ENCODE results near the gene MS4A15. TPM values are rescaled to one million over a fixed set of nuclear protein-coding genes. Genes with fewer than 3 reads are reported as not detected.

The MS4A15 gene
- total and polyA plus RNA-seq, 4 experiments from 2014 or later, result not detected

DNA sequence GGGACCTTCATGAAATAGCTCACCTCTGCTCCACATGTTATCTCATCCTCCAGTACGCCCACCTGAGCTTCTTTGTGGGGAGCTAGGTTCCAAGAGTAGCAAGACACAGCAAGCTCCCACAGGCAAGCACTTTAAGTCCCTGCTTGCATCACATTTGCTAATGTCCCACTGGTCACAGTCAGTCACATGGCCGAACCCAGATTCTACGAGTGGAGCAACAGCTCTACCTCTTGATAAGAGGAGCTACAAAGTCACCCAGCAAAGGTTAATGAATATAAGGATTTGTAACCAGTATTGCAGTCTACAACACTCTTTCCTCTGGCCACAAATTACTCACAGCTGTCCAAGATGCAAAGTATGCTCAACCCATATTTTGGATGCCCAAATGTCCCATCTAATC lies 15.2 kb upstream of the MS4A15 start:
- no peak for DNase-seq
- CTCF ChIA-PET (ENCODE audit: partially characterized antibody), result interaction anchor here (1.2 kb wide), 1 partner anchor 23 kb away, joined by 3 read pairs; no protein-coding TSS in a partner anchor
- Mint-ChIP-seq H3K4me1 (no peaks in the 10 kb centered on the region), H3K27ac (no peak overlapping the region), H3K4me3 (no peak overlapping the region), H3K9me3 (peaks cover 0 to 3% (median under 1%) of the 10 kb centered on the region in 8 donors), H3K36me3 (no peaks in the 10 kb centered on the region), H3K27me3 (peaks cover 8 to 34% of the 10 kb centered on the region in 2 donors)
- no peak overlapping the region for H3K4me3 ChIP-seq (ENCODE audit: low read length in 2 of 2)
- no peaks in the 10 kb centered on the region for H3K36me3 ChIP-seq (ENCODE audit: insufficient read depth, low read length)
- H3K27me3 ChIP-seq (ENCODE audit: insufficient read depth, low read length), result no peaks in the 10 kb centered on the region
- no peaks in the 10 kb centered on the region for H3K9me3 ChIP-seq (ENCODE audit: control insufficient read depth in 1 of 2, low read length in 2 of 2)
- no peaks in the 10 kb centered on the region for H3K4me1 ChIP-seq (ENCODE audit: insufficient read depth, low read length)
- POLR2A ChIA-PET (ENCODE audit: partially characterized antibody), result no interaction called here
- H3K27ac ChIP-seq (ENCODE audit: low read depth, low read length), result no peak overlapping the region
- intact Hi-C loops (cut with micrococcal nuclease), result no loop called here

GRCh38 chr11:60743058-60743457 lies 13.6 kb upstream of the MS4A15 start:
- Histone ChIP-seq H3K27me3 (ENCODE audit: insufficient read depth, low read length) (no peaks in the 10 kb centered on the region), H3K9me3 (ENCODE audit: control insufficient read depth in 1 of 2, low read length in 2 of 2) (no peaks in the 10 kb centered on the region), H3K27ac (ENCODE audit: low read depth, low read length) (no peak overlapping the region), H3K4me1 (ENCODE audit: insufficient read depth, low read length) (no peaks in the 10 kb centered on the region), H3K36me3 (ENCODE audit: insufficient read depth, low read length) (no peaks in the 10 kb centered on the region), H3K4me3 (ENCODE audit: low read length in 2 of 2) (no peak overlapping the region)
- Mint-ChIP-seq H3K4me3 (no peak overlapping the region), H3K9me3 (peaks cover 0 to 4% (median 0%) of the 10 kb centered on the region in 8 donors), H3K36me3 (no peaks in the 10 kb centered on the region), H3K27me3 (peaks cover 0 to 31% of the 10 kb centered on the region in 2 donors), H3K4me1 (no peaks in the 10 kb centered on the region), H3K27ac (no peak overlapping the region)
- ChIA-PET POLR2A (ENCODE audit: partially characterized antibody) (no interaction called here), CTCF (ENCODE audit: partially characterized antibody) (no interaction called here)
- DNase-seq, result no peak
- intact Hi-C loops (cut with micrococcal nuclease), result no loop called here

DNA sequence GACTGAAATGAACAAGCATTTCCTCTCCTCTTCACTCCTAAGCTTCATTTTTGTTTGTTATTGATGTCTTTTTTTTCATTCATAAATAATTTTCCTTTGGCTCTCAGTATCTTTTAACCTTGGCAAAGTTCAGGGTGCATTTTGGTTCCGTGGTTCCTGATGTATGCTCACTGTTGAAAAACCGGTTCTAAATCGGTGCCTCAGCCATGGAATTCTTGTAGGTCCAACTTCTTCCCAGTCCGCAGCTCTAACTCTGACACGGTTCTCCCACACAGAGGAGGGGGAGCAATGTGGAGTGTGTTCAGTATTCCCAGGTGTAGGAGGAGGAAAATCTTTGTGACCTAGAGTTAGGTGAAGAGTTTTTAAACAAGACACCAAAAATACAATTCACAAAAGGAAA lies 12.6 kb upstream of the MS4A15 start:
- no peaks in the 10 kb centered on the region for H3K27me3 ChIP-seq (ENCODE audit: insufficient read depth, low read length)
- no peak overlapping the region for H3K4me3 ChIP-seq (ENCODE audit: low read length in 2 of 2)
- POLR2A ChIA-PET (ENCODE audit: partially characterized antibody), result no interaction called here
- H3K9me3 Mint-ChIP-seq, result peaks cover 0 to 4% (median 0%) of the 10 kb centered on the region in 8 donors
- peaks cover 0 to 26% of the 10 kb centered on the region in 2 donors for H3K27me3 Mint-ChIP-seq
- H3K36me3 ChIP-seq (ENCODE audit: insufficient read depth, low read length), result no peaks in the 10 kb centered on the region
- CTCF ChIA-PET (ENCODE audit: partially characterized antibody), result no interaction called here
- H3K27ac ChIP-seq (ENCODE audit: low read depth, low read length), result no peak overlapping the region
- H3K4me3 Mint-ChIP-seq, result no peak overlapping the region
- intact Hi-C loops (cut with micrococcal nuclease), result no loop called here
- H3K4me1 ChIP-seq (ENCODE audit: insufficient read depth, low read length), result no peaks in the 10 kb centered on the region
- H3K9me3 ChIP-seq (ENCODE audit: control insufficient read depth in 1 of 2, low read length in 2 of 2), result no peaks in the 10 kb centered on the region
- no peak for DNase-seq
- no peaks in the 10 kb centered on the region for H3K4me1 Mint-ChIP-seq
- H3K27ac Mint-ChIP-seq, result no peak overlapping the region
- no peaks in the 10 kb centered on the region for H3K36me3 Mint-ChIP-seq

DNA sequence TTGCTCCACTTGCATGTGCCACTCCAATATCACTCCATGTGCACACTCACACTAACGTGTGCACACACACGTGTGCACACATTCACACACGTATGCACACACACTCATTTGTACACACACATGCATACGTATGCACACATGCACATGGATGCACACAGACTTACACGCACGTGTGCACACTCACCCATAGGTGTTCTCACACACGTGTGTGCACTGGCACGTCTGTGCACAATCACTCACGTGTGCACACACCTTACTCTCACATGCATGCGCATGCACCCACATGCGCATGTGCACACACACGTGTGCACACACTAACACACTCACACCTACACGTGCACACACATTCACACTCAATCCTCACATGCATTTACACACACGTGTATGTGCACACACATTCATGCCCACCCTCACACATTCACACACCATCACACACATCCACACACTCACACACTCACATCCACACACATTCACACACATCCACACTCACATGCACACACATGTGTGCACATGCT lies 9.3 kb upstream of the MS4A15 start:
- CTCF ChIA-PET (ENCODE audit: partially characterized antibody), result no interaction called here
- no peak overlapping the region for H3K4me3 ChIP-seq (ENCODE audit: low read length in 2 of 2)
- Mint-ChIP-seq H3K4me3 (no peak overlapping the region), H3K9me3 (peaks cover 0 to 4% (median 0%) of the 10 kb centered on the region in 8 donors), H3K27ac (peak overlapping the region in 1 of 7 donors; percentile 67), H3K36me3 (no peaks in the 10 kb centered on the region), H3K4me1 (no peaks in the 10 kb centered on the region), H3K27me3 (peaks cover 12 to 22% of the 10 kb centered on the region in 2 donors)
- H3K36me3 ChIP-seq (ENCODE audit: insufficient read depth, low read length), result no peaks in the 10 kb centered on the region
- POLR2A ChIA-PET (ENCODE audit: partially characterized antibody), result no interaction called here
- no peaks in the 10 kb centered on the region for H3K27me3 ChIP-seq (ENCODE audit: insufficient read depth, low read length)
- DNase-seq, result no peak
- intact Hi-C loops (cut with micrococcal nuclease), result no loop called here
- H3K27ac ChIP-seq (ENCODE audit: low read depth, low read length), result no peak overlapping the region
- no peaks in the 10 kb centered on the region for H3K4me1 ChIP-seq (ENCODE audit: insufficient read depth, low read length)
- no peaks in the 10 kb centered on the region for H3K9me3 ChIP-seq (ENCODE audit: control insufficient read depth in 1 of 2, low read length in 2 of 2)

DNA sequence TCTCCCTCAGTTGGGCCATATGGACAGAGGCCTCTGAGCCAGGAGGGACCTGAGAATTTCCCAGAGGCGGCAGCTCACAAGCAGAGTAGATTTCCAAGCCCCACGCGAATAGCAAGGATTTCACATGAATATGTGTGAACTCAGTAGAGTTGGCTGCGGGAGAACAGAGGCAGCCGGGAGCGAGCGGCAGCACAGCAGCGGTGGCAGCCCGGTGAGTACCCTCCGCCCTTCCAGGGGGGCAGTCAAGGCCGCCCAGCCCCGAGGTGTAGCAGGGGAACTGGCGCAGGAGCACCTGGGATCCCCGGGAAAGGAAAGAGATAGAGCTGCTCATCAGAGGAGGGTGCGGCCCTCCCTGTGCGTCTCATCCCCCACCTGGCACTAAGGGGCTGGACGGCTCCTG lies 8.4 kb upstream of the MS4A15 start:
- Histone ChIP-seq H3K27ac (ENCODE audit: low read depth, low read length) (no peak overlapping the region), H3K9me3 (ENCODE audit: control insufficient read depth in 1 of 2, low read length in 2 of 2) (no peaks in the 10 kb centered on the region), H3K36me3 (ENCODE audit: insufficient read depth, low read length) (no peaks in the 10 kb centered on the region), H3K27me3 (ENCODE audit: insufficient read depth, low read length) (no peaks in the 10 kb centered on the region), H3K4me3 (ENCODE audit: low read length in 2 of 2) (no peak overlapping the region), H3K4me1 (ENCODE audit: insufficient read depth, low read length) (no peaks in the 10 kb centered on the region)
- ChIA-PET POLR2A (ENCODE audit: partially characterized antibody) (no interaction called here), CTCF (ENCODE audit: partially characterized antibody) (no interaction called here)
- H3K9me3 Mint-ChIP-seq, result peaks cover 0 to 4% (median 0%) of the 10 kb centered on the region in 8 donors
- intact Hi-C loops (cut with micrococcal nuclease), result no loop called here
- no peak for DNase-seq
- no peak overlapping the region for H3K27ac Mint-ChIP-seq
- H3K27me3 Mint-ChIP-seq, result peaks cover 14 to 24% of the 10 kb centered on the region in 2 donors
- H3K36me3 Mint-ChIP-seq, result no peaks in the 10 kb centered on the region
- no peak overlapping the region for H3K4me3 Mint-ChIP-seq
- no peaks in the 10 kb centered on the region for H3K4me1 Mint-ChIP-seq

GRCh38 chr11:60748821-60749220 lies 7.8 kb upstream of the MS4A15 start:
- Mint-ChIP-seq H3K36me3 (no peaks in the 10 kb centered on the region), H3K9me3 (peaks cover 0 to 4% (median 0%) of the 10 kb centered on the region in 8 donors), H3K4me1 (no peaks in the 10 kb centered on the region), H3K4me3 (no peak overlapping the region), H3K27ac (no peak overlapping the region), H3K27me3 (peaks cover 14 to 28% of the 10 kb centered on the region in 2 donors)
- intact Hi-C loops (cut with micrococcal nuclease), result no loop called here
- Histone ChIP-seq H3K9me3 (ENCODE audit: control insufficient read depth in 1 of 2, low read length in 2 of 2) (no peaks in the 10 kb centered on the region), H3K4me1 (ENCODE audit: insufficient read depth, low read length) (no peaks in the 10 kb centered on the region), H3K4me3 (ENCODE audit: low read length in 2 of 2) (no peak overlapping the region), H3K27me3 (ENCODE audit: insufficient read depth, low read length) (no peaks in the 10 kb centered on the region), H3K27ac (ENCODE audit: low read depth, low read length) (no peak overlapping the region), H3K36me3 (ENCODE audit: insufficient read depth, low read length) (no peaks in the 10 kb centered on the region)
- POLR2A ChIA-PET (ENCODE audit: partially characterized antibody), result no interaction called here
- DNase-seq, result no peak
- CTCF ChIA-PET (ENCODE audit: partially characterized antibody), result no interaction called here

- no peak overlapping the region for H3K4me3 Mint-ChIP-seq
- H3K4me3 ChIP-seq (ENCODE audit: low read length in 2 of 2), result no peak overlapping the region
- intact Hi-C loops (cut with micrococcal nuclease), result no loop called here
- H3K27ac ChIP-seq (ENCODE audit: low read depth, low read length), result no peak overlapping the region
- H3K27me3 ChIP-seq (ENCODE audit: insufficient read depth, low read length), result no peaks in the 10 kb centered on the region
- CTCF ChIA-PET (ENCODE audit: partially characterized antibody), result no interaction called here
- peaks cover 14 to 18% of the 10 kb centered on the region in 2 donors for H3K27me3 Mint-ChIP-seq
- H3K9me3 ChIP-seq (ENCODE audit: control insufficient read depth in 1 of 2, low read length in 2 of 2), result no peaks in the 10 kb centered on the region
- peaks cover 0 to 2% (median 0%) of the 10 kb centered on the region in 8 donors for H3K9me3 Mint-ChIP-seq
- POLR2A ChIA-PET (ENCODE audit: partially characterized antibody), result no interaction called here
- no peaks in the 10 kb centered on the region for H3K4me1 ChIP-seq (ENCODE audit: insufficient read depth, low read length)
- DNase-seq, result no peak
- H3K36me3 ChIP-seq (ENCODE audit: insufficient read depth, low read length), result no peaks in the 10 kb centered on the region
- H3K4me1 Mint-ChIP-seq, result no peaks in the 10 kb centered on the region
- no peaks in the 10 kb centered on the region for H3K36me3 Mint-ChIP-seq
- no peak overlapping the region for H3K27ac Mint-ChIP-seq
Measured at GRCh38 chr11:60750911-60751310, 5.8 kb upstream of the MS4A15 start.

- intact Hi-C loops (cut with micrococcal nuclease), result no loop called here
- Histone ChIP-seq H3K4me3 (ENCODE audit: low read length in 2 of 2) (no peak overlapping the region), H3K27me3 (ENCODE audit: insufficient read depth, low read length) (no peaks in the 10 kb centered on the region), H3K27ac (ENCODE audit: low read depth, low read length) (no peak overlapping the region), H3K9me3 (ENCODE audit: control insufficient read depth in 1 of 2, low read length in 2 of 2) (no peaks in the 10 kb centered on the region), H3K4me1 (ENCODE audit: insufficient read depth, low read length) (no peaks in the 10 kb centered on the region), H3K36me3 (ENCODE audit: insufficient read depth, low read length) (no peaks in the 10 kb centered on the region)
- Mint-ChIP-seq H3K27ac (no peak overlapping the region), H3K4me1 (no peaks in the 10 kb centered on the region), H3K4me3 (no peak overlapping the region), H3K27me3 (peaks cover 17 to 21% of the 10 kb centered on the region in 2 donors), H3K36me3 (no peaks in the 10 kb centered on the region), H3K9me3 (no peaks in the 10 kb centered on the region)
- no peak for DNase-seq
- ChIA-PET POLR2A (ENCODE audit: partially characterized antibody) (no interaction called here), CTCF (ENCODE audit: partially characterized antibody) (no interaction called here)
Measured at GRCh38 chr11:60753309-60753708, 3.4 kb upstream of the MS4A15 start.
